HG03060 (cell line): ENCODE measurements around the gene SLC12A8.

Experiments
- ATAC-seq: cut with Tn5 transposase; IDR thresholded peaks from one replicate; pipeline ENCODE4 v1.9.1; 2021; ENCODE audit warnings: low read depth, moderate number of reproducible peaks; ENCODE audit not compliant: unreplicated experiment

The SLC12A8 gene

GRCh38 chr3:125157183-125157582 lies 55.4 kb downstream of the SLC12A8 start:
- ATAC-seq: no peak

DNA sequence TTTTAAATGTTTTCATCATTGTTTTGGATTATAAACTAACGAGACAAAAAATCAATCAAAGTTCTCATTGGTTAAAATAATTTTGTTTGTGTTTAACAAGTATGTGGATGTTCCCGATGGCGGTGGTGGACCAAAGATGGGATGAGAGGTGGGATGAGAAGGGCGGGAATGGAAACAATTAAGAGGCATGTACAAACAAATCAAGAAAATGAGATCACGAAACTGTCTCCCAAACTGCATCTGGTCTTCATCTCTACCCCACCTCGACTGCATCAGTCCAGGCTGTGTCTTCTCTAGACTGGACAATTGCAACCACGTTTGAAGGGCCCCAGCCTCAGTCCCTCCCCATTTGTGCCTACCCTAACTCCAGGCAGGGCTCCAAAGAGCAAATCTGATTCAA lies 56.1 kb downstream of the SLC12A8 start:
- no peak for ATAC-seq

GRCh38 chr3:125154800-125155269 lies 57.7 kb downstream of the SLC12A8 start:
- no peak for ATAC-seq

GRCh38 chr3:125154110-125154509 lies 58.4 kb downstream of the SLC12A8 start:
- ATAC-seq: no peak

DNA sequence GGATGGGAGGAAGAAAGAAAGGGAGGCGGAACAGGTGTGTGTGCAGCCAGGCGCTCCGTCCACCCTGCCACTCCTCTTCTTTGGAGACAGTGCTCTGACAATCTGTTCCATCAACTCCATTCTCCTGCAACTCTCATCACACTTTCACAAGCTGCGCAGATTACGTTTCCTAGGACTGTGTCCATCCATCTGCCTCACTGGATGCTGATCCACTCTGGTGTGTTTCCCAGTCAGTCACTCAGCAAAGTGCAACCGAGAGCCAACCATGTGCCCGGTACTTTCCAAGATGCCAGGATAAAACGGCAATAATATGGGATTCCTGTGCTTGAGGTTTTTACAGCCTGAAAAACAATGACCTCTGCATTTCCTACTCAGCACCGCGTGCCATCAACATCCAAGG lies 59.6 kb downstream of the SLC12A8 start:
- no peak for ATAC-seq

- ATAC-seq: no peak
These were observed 60.6 kb downstream of the SLC12A8 start for GRCh38 chr3:125151916-125152315.

GRCh38 chr3:125151442-125151817 lies 61.1 kb downstream of the SLC12A8 start:
- ATAC-seq: no peak

- no peak for ATAC-seq
These were observed 61.8 kb downstream of the SLC12A8 start for GRCh38 chr3:125150525-125151441.

- ATAC-seq: no peak
These were observed 63.1 kb downstream of the SLC12A8 start for GRCh38 chr3:125149462-125149861.

GRCh38 chr3:125148836-125149235 lies 63.7 kb downstream of the SLC12A8 start:
- no peak for ATAC-seq

DNA sequence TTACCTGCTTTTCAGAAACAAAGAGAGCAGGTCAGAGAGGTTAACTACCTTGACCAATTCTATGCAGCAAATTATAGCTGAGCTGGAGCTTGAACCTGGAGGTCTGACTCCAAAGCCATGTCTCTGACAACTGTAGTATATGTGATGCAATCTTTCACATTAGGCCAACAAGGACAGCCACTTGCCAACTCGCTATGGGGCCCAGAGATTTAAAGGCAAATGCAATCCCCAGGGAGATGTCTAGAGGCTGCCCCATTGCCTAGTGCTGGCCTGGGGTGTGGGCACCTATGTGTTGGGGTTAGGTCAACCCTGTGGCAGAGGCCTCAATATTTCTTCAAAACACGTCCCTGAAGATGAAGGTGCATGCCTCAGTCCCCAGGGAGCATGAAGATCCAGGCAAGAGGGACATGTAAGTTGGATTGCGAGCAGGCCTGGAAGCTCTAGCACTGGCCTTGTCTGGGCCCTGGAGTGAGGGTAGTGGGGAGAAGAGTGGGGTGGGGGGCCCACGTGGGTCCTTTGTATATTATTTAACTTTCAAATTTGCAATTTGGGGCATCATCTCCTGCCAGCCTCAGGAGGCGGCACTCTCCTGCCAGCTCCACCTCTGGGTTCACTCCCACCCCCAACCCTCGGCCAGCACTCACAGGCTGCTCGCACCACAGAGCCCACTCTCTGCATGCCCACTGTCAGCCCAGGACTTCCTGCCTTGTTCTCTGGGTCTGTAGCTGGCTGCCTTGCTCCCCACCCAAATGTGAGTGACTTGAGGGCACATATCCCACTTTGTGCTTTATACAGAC lies 64.3 kb downstream of the SLC12A8 start:
- no peak for ATAC-seq

DNA sequence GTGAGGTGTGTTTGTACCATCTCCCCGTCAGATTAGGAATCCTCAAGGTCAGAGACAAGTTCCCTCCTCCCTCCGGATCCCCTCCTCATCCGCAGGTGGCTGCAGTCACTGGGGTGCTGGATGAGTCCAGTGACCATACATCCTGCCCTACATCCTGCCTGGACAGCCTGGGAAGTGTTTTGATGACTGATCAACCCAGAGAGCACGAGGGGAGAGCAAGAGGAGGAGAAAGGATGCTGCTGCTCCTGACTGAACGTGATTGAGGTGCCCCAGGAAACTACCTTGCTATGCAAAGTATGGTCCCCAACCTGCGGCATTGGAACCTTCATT lies 65.1 kb downstream of the SLC12A8 start:
- ATAC-seq: no peak

DNA sequence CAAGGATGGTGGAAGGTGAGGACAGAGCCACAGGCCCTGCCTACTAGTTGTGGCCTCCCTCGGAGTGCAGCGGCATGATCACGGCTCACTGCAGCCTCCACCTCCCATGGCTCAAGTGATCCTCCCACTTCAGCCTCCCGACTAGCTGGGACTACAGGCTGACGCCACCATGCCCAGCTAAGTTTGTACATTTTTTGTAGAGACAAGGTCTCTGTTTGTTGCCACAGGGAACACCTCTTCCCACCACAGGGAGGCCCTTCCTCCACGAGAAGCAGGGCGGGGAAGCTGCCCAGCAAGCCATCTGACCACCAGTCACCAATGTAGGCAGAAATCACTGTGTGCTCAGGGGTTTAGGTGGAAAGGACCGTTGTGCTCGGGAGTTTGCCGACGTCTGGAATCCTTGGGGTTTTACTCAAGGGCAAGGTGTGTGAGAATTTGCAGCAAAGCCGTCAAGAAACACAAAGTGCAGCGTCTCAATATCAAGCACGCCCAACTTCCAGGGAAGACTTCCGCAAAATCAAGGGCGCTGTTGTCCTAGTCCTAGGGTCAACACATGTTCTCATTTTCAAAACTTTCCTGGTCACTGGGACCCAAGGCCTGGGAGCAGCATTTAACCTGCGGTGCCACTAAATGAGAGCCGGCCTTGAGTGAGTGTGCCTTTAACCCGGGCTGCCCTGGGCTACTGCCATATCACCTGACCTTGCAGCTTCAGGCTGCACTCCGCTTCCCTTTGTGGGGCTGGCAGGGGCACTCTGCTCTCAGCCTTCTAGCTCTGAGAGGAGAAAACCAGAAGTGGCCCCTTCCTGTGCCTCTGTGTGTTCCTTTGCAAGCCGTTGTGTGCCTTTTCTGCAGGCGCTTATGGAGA lies 65.7 kb downstream of the SLC12A8 start:
- ATAC-seq: no peak

- no peak for ATAC-seq
These were observed 66.6 kb downstream of the SLC12A8 start for GRCh38 chr3:125145751-125146475.

DNA sequence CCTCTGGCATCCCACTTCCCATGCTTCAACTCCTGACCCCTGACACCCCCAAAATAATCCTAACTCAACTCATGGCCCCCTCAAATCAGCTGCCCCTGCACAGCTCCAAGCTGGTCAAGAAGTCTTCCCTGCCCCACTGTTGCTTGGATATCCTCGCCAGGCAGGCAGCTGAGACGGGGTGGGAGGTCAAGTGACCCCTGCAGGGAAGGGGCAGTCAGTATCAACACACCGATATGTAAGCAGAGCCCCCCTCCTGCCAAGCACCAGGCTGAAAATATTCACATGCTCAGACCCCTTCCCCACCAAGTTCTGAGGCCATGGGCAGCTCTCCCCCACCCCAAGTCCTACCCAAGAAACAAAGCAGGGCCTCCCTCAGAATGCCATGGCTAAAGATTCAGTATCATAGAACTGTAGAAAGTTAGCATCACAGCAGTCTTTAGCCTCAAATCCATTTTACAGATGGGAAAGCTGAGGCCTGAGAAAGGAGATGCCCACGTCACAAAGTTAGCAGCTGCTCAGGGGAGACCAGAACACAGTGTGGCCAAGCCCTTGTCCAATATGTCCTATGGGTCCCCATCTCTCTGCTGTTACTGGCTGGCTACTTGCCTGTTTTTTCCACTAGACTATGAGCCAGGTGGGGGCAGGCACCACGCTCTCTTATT lies 67.8 kb downstream of the SLC12A8 start:
- ATAC-seq: no peak

- no peak for ATAC-seq
These were observed 68.4 kb downstream of the SLC12A8 start for GRCh38 chr3:125143982-125144652.

DNA sequence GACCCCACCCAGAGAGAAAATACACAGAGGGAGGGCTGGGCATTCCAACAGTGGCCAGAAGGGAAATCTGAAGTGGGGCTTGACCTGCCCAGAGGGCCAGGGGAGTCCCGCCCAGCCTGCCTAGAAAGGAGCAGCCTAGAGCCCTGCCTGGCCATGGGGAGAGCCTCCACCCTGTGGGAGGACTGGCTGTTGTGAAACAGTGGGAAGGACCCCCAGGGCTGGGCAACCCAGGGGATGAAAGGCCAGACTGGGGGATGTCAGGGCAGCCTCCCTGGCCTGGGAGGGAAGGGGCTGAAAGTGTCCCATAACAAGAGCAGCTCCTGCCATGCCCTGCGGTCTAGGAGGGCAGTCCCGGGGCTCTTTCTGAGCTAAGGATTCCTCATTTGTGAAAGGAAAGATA lies 69.0 kb downstream of the SLC12A8 start:
- no peak for ATAC-seq

GRCh38 chr3:125142940-125143339 lies 69.6 kb downstream of the SLC12A8 start:
- no peak for ATAC-seq

GRCh38 chr3:125142420-125142778 lies 70.1 kb downstream of the SLC12A8 start:
- ATAC-seq: no peak
